Activated CD4-positive, alpha-beta memory T cell treated with anti-CD3 and anti-CD28 coated beads for 36 hours (primary cell): ENCODE measurements around the gene WNT2. TPM values are rescaled to one million over a fixed set of nuclear protein-coding genes. Genes with fewer than 3 reads are reported as not detected.
"Not testable (repeated sequence)": the region's sequence is repeated elsewhere in the genome, so short reads cannot be mapped to it uniquely, and the experiment has no call there.

Experiments used
- CTCF ChIA-PET: fragments of 350-600 bp; sonication (Branson Sonifier 250); formaldehyde crosslinking; loops from one replicate; lab custom pipeline; 2021; ENCODE audit warnings: antibody characterized with exemption, inconsistent platforms; lab: Charles Lee
- POLR2A ChIA-PET: fragments of 350-600 bp; sonication (Branson Sonifier 250); formaldehyde crosslinking; loops from one replicate; lab custom pipeline; 2021; ENCODE audit warnings: antibody characterized with exemption; lab: Charles Lee
- DNase-seq: peaks from one replicate; pipeline ENCODE4 v3.0.0-alpha.2; 2020
- H3K27ac Mint-ChIP-seq: one replicate; pipeline ENCODE4 v1.8.0; 2021; ENCODE audit warnings: mixed read lengths
- H3K27me3 Mint-ChIP-seq: one replicate; pipeline ENCODE4 v1.8.0; 2021; ENCODE audit warnings: mixed read lengths
- H3K36me3 Mint-ChIP-seq: one replicate; pipeline ENCODE4 v1.8.0; 2021; ENCODE audit warnings: mixed read lengths
- H3K4me1 Mint-ChIP-seq: one replicate; pipeline ENCODE4 v1.8.0; 2021; ENCODE audit warnings: low read depth, mixed read lengths
- H3K4me3 Mint-ChIP-seq: one replicate; pipeline ENCODE4 v1.8.0; 2021; ENCODE audit warnings: mild to moderate bottlenecking, mixed read lengths
- H3K9me3 Mint-ChIP-seq: one replicate; pipeline ENCODE4 v1.8.0; 2021; ENCODE audit warnings: mixed read lengths
- intact Hi-C: fragments of 100-400 bp; cut with micrococcal nuclease; formaldehyde crosslinking; loops from one replicate; pipeline ENCODE4 v1.15.1; 2023
- total RNA-seq, 2 experiments: library from RNA; stranded (reverse); gene quantifications; one replicate each; pipeline ENCODE4 v1.2.3, GENCODE V29; 2021

The WNT2 gene
- total RNA-seq, 2 experiments from 2014 or later, result not detected

- Mint-ChIP-seq H3K27me3 (peaks cover 42% of the 10 kb centered on the region), H3K4me1 (peaks cover 1% of the 10 kb centered on the region)
- intact Hi-C loops, result no loop called here
Observed at GRCh38 chr7:117325836-117326235, 3.0 kb upstream of the WNT2 start.

GRCh38 chr7:117324960-117325359, 2.1 kb upstream of the WNT2 start:
- no peaks in the 10 kb centered on the region for H3K36me3 Mint-ChIP-seq
- peaks cover 1% of the 10 kb centered on the region for H3K4me1 Mint-ChIP-seq
- H3K9me3 Mint-ChIP-seq, result no peaks in the 10 kb centered on the region
- DNase-seq, result no peak
- H3K27ac Mint-ChIP-seq, result no peak overlapping the region
- CTCF ChIA-PET, result no interaction called here
- intact Hi-C loops, result no loop called here
- no peak overlapping the region for H3K4me3 Mint-ChIP-seq
- H3K27me3 Mint-ChIP-seq, result peaks cover 43% of the 10 kb centered on the region
- POLR2A ChIA-PET, result no interaction called here

More at GRCh38 chr7:117325836-117326235, 3.0 kb upstream of the WNT2 start:
- no peaks in the 10 kb centered on the region for H3K36me3 Mint-ChIP-seq
- no peaks in the 10 kb centered on the region for H3K9me3 Mint-ChIP-seq
- DNase-seq, result no peak
- H3K27ac Mint-ChIP-seq, result no peak overlapping the region
- CTCF ChIA-PET, result no interaction called here
- POLR2A ChIA-PET, result no interaction called here
- no peak overlapping the region for H3K4me3 Mint-ChIP-seq

DNA sequence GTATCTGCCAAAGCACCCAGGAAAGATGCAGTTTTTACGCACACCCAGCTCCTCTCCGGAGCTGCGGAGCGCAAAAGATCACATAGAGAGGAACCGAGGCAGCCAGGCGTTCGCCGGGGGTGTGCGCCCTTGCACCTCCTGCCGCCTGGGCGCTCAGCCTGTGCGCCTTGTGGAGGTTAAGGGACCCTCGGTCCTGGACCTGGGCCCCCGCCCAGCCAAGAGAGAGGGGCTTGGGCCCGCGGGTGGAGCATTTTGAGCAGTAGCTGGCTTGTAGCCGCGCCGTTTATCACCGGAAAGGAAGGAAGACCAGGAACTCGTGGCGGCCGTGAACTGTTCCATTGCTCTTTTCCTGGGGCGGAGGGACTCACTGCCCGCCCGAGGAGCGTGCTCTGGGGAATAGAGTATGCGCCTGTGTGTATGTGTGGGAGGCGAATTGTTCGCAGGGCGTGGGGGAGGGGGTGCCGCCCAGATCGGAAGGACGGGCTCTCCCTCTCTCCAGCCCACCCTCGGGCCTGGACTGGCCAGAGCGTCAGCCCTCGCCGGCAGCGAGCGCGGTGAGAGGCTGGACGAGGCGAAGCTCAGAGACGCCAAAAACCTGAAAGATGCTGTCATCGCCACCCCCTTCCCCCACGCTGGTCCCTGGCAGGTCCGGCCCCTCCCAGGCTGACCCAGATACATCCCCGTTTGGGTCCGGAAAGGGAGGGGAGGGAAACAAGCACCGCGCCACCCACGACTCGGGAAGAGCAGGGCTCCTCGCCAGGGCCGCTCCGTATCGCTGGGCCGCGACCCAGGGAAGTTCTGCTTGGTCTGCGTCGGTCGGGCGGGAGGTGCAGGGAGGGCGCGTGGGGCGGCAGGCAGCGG, 1.2 kb upstream of the WNT2 start:
- CTCF ChIA-PET, result no interaction called here
- DNase-seq, result no peak
- POLR2A ChIA-PET, result no interaction called here
- Mint-ChIP-seq H3K27ac (no peak overlapping the region), H3K4me1 (peaks cover 1% of the 10 kb centered on the region), H3K27me3 (peaks cover 43% of the 10 kb centered on the region), H3K36me3 (no peaks in the 10 kb centered on the region), H3K4me3 (no peak overlapping the region), H3K9me3 (no peaks in the 10 kb centered on the region)
- intact Hi-C loops, result no loop called here

- ChIA-PET POLR2A (no interaction called here), CTCF (no interaction called here)
- peaks cover 42% of the 10 kb centered on the region for H3K27me3 Mint-ChIP-seq
- H3K4me1 Mint-ChIP-seq, result peaks cover 1% of the 10 kb centered on the region
- no peaks in the 10 kb centered on the region for H3K9me3 Mint-ChIP-seq
- H3K36me3 Mint-ChIP-seq, result no peaks in the 10 kb centered on the region
- no peak for DNase-seq
- no peak overlapping the region for H3K27ac Mint-ChIP-seq
- intact Hi-C loops, result no loop called here
- H3K4me3 Mint-ChIP-seq, result no peak overlapping the region
Observed at GRCh38 chr7:117323305-117323850, 520 bp upstream of the WNT2 start.

DNA sequence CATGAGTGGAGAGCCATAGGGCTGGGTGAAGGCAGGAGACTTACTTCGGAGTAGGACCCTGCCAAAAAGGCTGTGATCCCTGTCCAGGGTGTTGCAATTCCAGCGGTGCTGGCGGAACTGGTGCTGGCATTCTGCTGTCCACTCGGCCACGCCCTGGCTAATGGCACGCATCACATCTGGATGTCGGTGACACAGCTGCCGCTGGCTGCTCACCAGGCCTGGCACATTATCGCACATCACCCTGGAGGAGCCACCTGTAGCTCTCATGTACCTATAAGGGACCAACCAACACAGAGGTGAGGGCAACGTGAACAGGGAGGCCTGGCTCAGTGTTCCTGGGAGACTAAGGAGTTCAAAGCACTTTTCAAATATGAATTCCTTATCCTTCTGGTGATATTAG, 2.3 kb downstream of the WNT2 start:
- ChIA-PET CTCF (no interaction called here), POLR2A (no interaction called here)
- H3K36me3 Mint-ChIP-seq, result no peaks in the 10 kb centered on the region
- no peak for DNase-seq
- no peak overlapping the region for H3K4me3 Mint-ChIP-seq
- H3K4me1 Mint-ChIP-seq, result peaks cover 1% of the 10 kb centered on the region
- no peak overlapping the region for H3K27ac Mint-ChIP-seq
- intact Hi-C loops, result no loop called here
- no peaks in the 10 kb centered on the region for H3K9me3 Mint-ChIP-seq
- H3K27me3 Mint-ChIP-seq, result peaks cover 38% of the 10 kb centered on the region

DNA sequence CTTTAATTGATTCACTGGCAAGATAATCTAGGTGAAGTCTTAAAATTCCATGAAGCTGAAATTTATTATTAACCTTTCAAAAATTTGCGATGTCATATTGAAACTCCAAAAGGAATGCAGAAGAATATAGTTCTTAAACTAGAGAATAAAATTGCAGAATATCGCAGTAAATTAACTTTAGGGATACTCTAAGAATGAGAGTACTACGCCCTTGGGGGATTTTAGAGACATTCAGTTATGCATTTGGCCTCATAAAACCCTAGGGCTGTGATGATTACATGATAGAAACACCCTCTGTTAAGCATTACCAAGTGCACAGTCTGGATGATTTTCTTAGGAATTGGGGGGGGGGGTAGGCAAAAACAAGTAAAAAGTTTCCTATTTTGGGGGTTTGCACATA, 3.7 kb downstream of the WNT2 start:
- Mint-ChIP-seq H3K36me3 (no peaks in the 10 kb centered on the region), H3K9me3 (no peaks in the 10 kb centered on the region), H3K4me3 (no peak overlapping the region), H3K27ac (no peak overlapping the region), H3K4me1 (peaks cover 1% of the 10 kb centered on the region), H3K27me3 (peaks cover 31% of the 10 kb centered on the region)
- ChIA-PET CTCF (no interaction called here), POLR2A (no interaction called here)
- DNase-seq, result no peak
- intact Hi-C loops, result no loop called here

DNA sequence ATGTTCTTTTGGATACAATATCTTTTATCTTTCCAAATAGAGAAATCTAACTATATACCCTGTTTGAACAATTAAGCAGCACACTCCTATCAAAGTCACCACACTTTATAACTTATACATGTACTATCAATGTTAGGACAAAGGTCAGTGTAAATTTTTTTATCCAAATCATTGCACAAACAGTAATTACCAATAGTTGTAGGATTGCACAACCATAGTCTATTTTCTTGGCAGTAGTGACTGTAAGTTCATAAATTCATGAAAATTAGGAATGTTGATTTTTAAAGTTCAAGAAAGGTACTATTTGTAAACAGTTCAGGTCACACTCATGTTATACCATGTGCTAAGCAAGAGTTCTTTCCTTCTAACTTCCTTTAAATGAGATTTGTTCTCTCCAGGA, 9.3 kb downstream of the WNT2 start:
- intact Hi-C loops, result no loop called here
- Mint-ChIP-seq H3K27ac (no peak overlapping the region), H3K36me3 (no peaks in the 10 kb centered on the region), H3K27me3 (peaks cover 8% of the 10 kb centered on the region), H3K9me3 (no peaks in the 10 kb centered on the region), H3K4me3 (no peak overlapping the region), H3K4me1 (no peaks in the 10 kb centered on the region)
- CTCF ChIA-PET, result no interaction called here
- no peak for DNase-seq
- POLR2A ChIA-PET, result no interaction called here

- ChIA-PET CTCF (no interaction called here), POLR2A (no interaction called here)
- intact Hi-C loops, result no loop called here
- no peak for DNase-seq
- Mint-ChIP-seq H3K9me3 (no peaks in the 10 kb centered on the region), H3K4me1 (no peaks in the 10 kb centered on the region), H3K27me3 (peaks cover 4% of the 10 kb centered on the region), H3K36me3 (no peaks in the 10 kb centered on the region), H3K4me3 (no peak overlapping the region), H3K27ac (no peak overlapping the region)
Observed at GRCh38 chr7:117312593-117313580, 10.0 kb downstream of the WNT2 start.

- DNase-seq, result no peak
- Mint-ChIP-seq H3K27me3 (peaks cover 3% of the 10 kb centered on the region), H3K4me1 (no peaks in the 10 kb centered on the region), H3K4me3 (no peak overlapping the region), H3K36me3 (no peaks in the 10 kb centered on the region), H3K27ac (no peak overlapping the region), H3K9me3 (no peaks in the 10 kb centered on the region)
- ChIA-PET CTCF (no interaction called here), POLR2A (no interaction called here)
- intact Hi-C loops, result no loop called here
Observed at GRCh38 chr7:117308891-117309290, 14.0 kb downstream of the WNT2 start.

- ChIA-PET CTCF (no interaction called here), POLR2A (no interaction called here)
- no peak overlapping the region for H3K4me3 Mint-ChIP-seq
- H3K27me3 Mint-ChIP-seq, result no peaks in the 10 kb centered on the region
- H3K36me3 Mint-ChIP-seq, result no peaks in the 10 kb centered on the region
- intact Hi-C loops, result no loop called here
- no peaks in the 10 kb centered on the region for H3K9me3 Mint-ChIP-seq
- no peak for DNase-seq
- H3K27ac Mint-ChIP-seq, result no peak overlapping the region
- no peaks in the 10 kb centered on the region for H3K4me1 Mint-ChIP-seq
Observed at GRCh38 chr7:117302396-117302795, 20.5 kb downstream of the WNT2 start.

DNA sequence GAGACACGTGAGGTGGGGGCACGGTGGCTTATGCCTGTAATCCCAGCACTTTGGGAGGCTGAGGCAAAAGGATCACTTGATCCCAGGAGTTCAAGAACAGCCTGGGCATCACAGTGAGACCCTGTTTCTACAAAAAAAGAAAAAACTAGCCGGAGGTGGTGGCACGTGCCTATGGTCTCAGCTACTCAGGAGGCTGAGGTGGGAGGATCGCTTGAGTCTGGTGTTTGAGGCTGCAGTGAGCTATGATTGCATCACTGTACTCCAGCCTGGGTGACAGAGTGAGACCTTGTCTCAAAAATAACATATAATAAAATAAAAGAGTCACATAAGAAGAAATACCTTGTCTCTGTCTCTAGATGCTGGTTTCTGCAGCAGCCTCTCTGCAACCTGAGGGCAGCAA, 22.4 kb downstream of the WNT2 start:
- POLR2A ChIA-PET, CTCF ChIA-PET: not testable (repeated sequence)

GRCh38 chr7:117297606-117298005, 25.3 kb downstream of the WNT2 start:
- Mint-ChIP-seq H3K4me1 (no peaks in the 10 kb centered on the region), H3K36me3 (no peaks in the 10 kb centered on the region), H3K4me3 (no peak overlapping the region), H3K27ac (no peak overlapping the region), H3K27me3 (no peaks in the 10 kb centered on the region), H3K9me3 (no peaks in the 10 kb centered on the region)
- CTCF ChIA-PET, result interaction anchor here (0.7 kb wide), 1 partner anchor 1675 kb away, joined by 3 read pairs; no protein-coding TSS in a partner anchor
- intact Hi-C loops, result no loop called here
- POLR2A ChIA-PET, result no interaction called here
- DNase-seq, result no peak

More for the DNA sequence above, 22.4 kb downstream of the WNT2 start:
- DNase-seq, intact Hi-C loops, H3K27ac Mint-ChIP-seq, H3K4me1 Mint-ChIP-seq, H3K36me3 Mint-ChIP-seq, H3K9me3 Mint-ChIP-seq, H3K27me3 Mint-ChIP-seq, H3K4me3 Mint-ChIP-seq: not testable (repeated sequence)
